Ectodermal cell (in vitro differentiated cells): ENCODE measurements around the gene CCDC116. TPM values are rescaled to one million over a fixed set of nuclear protein-coding genes. Genes with fewer than 3 reads are reported as not detected.

Experiments
- H3K27ac ChIP-seq: 2 replicates; pipeline ENCODE4 v1.7.0; 2013; ENCODE audit warnings: mild to moderate bottlenecking, low read depth, low read length; ENCODE audit not compliant: insufficient read depth, poor library complexity, severe bottlenecking
- H3K27me3 ChIP-seq: 2 replicates; pipeline ENCODE4 v1.7.0; 2013; ENCODE audit warnings: mild to moderate bottlenecking, low read length; ENCODE audit not compliant: insufficient read depth, control insufficient read depth, poor library complexity, severe bottlenecking
- H3K36me3 ChIP-seq: one replicate; pipeline ENCODE4 v1.7.0; 2013; ENCODE audit warnings: low read length; ENCODE audit not compliant: control insufficient read depth, insufficient read depth
- H3K4me1 ChIP-seq: one replicate; pipeline ENCODE4 v1.7.0; 2013; ENCODE audit warnings: low read length; ENCODE audit not compliant: control insufficient read depth, insufficient read depth
- H3K4me3 ChIP-seq: 2 replicates; pipeline ENCODE4 v1.7.0; 2013; ENCODE audit warnings: low read depth, low read length, control low read depth; ENCODE audit not compliant: insufficient read depth
- H3K9me3 ChIP-seq: 2 replicates; pipeline ENCODE4 v1.7.0; 2013; ENCODE audit warnings: mild to moderate bottlenecking, low read length, moderate library complexity; ENCODE audit not compliant: control insufficient read depth
- WGBS, 2 experiments: methylation state at CpG; one replicate each; pipeline ENCODE4 v1.1.7; 2013; ENCODE audit warnings: missing lambda C conversion rate in 2 of 2; 5-methylcytosine and 5-hydroxymethylcytosine counted together
- polyA plus RNA-seq, 4 experiments: library from polyadenylated mRNA; stranded (reverse); fragments of 50-300 nt; gene quantifications; one replicate each; pipeline ENCODE4 v1.2.3, GENCODE V29; 2013

Gene CCDC116
- 0.31 TPM for polyA plus RNA-seq (2013, experiment 1 of 4)
- 0.41 TPM for polyA plus RNA-seq (2013, experiment 2 of 4)
- 0.27 TPM for polyA plus RNA-seq (2013, experiment 3 of 4)
- 0.24 TPM for polyA plus RNA-seq (2013, experiment 4 of 4)

GRCh38 chr22:21632237-21632895 lies at the start of gene CCDC116:
CCDC116 (plus strand) TSS chr22:21632760; CDS start chr22:21633182, 422 bp downstream.
- 89 to 90% methylated on average over 27 of the region's 27 CpGs for WGBS, 2 experiments
- Histone ChIP-seq H3K4me1 (peaks cover 3% of the 10 kb centered on the region), H3K4me3 (no peak within 1 kb of the TSS), H3K36me3 (peaks cover 4% of the 10 kb centered on the region), H3K27ac (no peak within 1 kb of the TSS), H3K27me3 (no peaks in the 10 kb centered on the region), H3K9me3 (no peaks in the 10 kb centered on the region)

DNA sequence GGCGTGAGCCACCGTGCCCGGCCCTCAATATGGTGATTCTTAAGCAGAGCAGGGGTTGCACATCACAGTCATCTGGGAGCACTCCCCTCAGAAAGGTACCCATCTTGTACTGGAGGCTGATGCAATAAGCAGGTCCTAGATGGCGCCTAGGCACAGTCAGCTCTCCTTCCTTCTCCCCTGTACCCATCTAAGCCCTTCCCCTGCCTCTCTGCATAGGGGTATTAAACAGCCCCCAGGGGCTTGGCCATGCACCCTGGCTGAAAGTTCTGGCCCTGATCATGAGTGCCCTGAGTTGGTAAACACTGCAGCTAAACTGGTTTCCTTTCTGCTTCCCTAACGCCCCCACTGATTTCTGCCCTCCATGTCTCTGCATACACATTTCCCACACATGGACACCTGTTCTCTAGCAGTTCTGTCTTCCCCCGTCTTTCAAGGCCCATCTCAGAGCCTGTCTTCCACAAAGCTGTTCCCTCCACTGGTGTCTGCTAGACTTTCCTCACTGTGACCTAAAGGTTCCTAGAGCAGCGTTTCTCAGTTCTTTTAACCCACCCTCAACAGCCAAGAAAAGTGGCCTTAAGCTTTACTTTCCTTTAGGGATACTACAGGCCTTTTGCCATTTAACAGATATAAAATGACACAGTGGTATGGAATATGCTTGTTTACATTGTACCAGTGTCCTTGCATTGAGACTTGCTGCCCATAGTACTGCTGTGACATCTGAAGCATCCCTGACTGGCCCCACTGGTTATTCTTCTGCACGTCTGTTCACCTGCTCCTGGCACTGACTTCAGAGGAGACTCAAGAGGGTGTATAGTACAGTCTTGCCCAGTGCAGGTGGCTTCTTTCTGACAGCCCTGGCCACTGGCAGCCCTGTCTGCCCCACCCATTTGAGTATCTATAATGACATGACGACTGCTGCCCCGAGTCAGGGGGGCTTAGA lies 49.5 kb upstream of the CCDC116 start:
- Histone ChIP-seq H3K36me3 (no peaks in the 10 kb centered on the region), H3K27ac (no peak overlapping the region), H3K9me3 (no peaks in the 10 kb centered on the region), H3K27me3 (no peaks in the 10 kb centered on the region), H3K4me3 (no peak overlapping the region), H3K4me1 (no peaks in the 10 kb centered on the region)
- WGBS, 2 experiments, result 93 to 94% methylated on average over 10 of the region's 10 CpGs

DNA sequence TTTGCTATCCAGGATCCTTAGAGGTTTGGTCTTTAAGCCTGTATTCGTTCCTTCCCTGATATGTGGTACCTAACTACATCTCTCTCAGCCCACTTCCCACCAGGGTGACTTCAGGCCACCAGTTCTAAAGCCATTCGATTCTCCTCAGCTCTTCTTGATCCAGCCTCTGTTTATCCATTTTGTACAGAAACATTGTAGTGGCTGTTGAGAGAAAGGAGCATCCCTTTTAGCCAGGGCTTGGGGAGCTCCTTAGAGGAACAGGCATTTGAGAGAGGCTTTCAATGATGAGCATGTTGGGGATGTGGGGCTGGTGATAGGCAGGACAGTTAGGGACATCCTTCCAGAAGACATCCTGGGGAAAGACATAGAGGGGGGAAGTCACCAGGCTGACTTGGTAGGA lies 47.2 kb upstream of the CCDC116 start:
- no peak overlapping the region for H3K4me3 ChIP-seq
- H3K4me1 ChIP-seq, result no peaks in the 10 kb centered on the region
- no peaks in the 10 kb centered on the region for H3K36me3 ChIP-seq
- WGBS, 2 experiments, result 95 to 100% methylated on average over 2 of the region's 2 CpGs
- H3K27ac ChIP-seq, result no peak overlapping the region
- H3K9me3 ChIP-seq, result no peaks in the 10 kb centered on the region
- no peaks in the 10 kb centered on the region for H3K27me3 ChIP-seq

DNA sequence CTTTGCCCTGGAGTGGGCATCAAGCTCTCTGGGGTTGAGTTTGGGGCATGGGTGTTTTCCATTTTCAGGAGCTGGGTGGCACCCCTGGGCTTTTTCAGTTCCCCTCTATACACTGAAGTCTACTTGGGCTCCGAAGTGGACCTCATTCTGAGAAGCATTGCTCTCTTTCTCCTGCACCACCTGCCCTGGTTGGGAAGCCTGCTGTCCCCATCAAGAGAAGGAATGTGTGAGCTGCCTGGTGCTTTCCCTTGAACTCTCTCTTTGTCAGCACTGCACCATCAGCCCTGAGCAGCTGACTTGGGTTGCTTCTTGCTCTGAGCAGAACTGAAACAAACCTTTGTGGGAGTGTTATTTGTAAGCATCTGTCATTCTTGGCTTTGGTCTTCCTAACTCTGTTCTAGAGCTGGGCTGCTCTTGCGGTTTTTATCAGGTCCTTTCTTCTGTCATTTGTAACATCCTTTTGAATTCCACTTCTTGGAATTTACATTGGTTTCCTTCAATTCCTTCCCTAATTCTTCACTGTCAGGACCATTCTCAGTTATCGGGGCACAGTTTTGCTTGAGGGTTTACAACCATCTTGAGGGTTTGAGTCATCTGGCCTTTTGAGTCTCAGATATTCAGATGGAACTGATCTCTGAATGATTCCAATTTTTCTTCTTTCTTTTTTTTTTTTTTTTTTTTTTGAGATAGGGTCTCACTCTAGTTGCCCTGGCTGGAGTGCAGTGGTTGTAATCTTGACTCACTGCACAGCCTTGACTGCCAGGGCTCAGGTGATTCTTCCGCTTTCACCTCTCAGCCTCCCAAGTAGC lies 44.6 kb upstream of the CCDC116 start:
- no peaks in the 10 kb centered on the region for H3K27me3 ChIP-seq
- no peaks in the 10 kb centered on the region for H3K9me3 ChIP-seq
- no peak overlapping the region for H3K27ac ChIP-seq
- H3K36me3 ChIP-seq, result peaks cover under 1% of the 10 kb centered on the region
- H3K4me3 ChIP-seq, result no peak overlapping the region
- H3K4me1 ChIP-seq, result no peaks in the 10 kb centered on the region
- whole genome bisulfite sequencing, 2 experiments, result 93 to 94% methylated on average over 4 of the region's 4 CpGs

- Histone ChIP-seq H3K9me3 (no peaks in the 10 kb centered on the region), H3K4me1 (no peaks in the 10 kb centered on the region), H3K36me3 (peaks cover 9% of the 10 kb centered on the region), H3K27ac (no peak overlapping the region), H3K27me3 (no peaks in the 10 kb centered on the region), H3K4me3 (no peak overlapping the region)
- WGBS, 2 experiments, result 91 to 97% methylated on average over 8 of the region's 8 CpGs
These were observed 43.2 kb upstream of the CCDC116 start for GRCh38 chr22:21589396-21589795.

DNA sequence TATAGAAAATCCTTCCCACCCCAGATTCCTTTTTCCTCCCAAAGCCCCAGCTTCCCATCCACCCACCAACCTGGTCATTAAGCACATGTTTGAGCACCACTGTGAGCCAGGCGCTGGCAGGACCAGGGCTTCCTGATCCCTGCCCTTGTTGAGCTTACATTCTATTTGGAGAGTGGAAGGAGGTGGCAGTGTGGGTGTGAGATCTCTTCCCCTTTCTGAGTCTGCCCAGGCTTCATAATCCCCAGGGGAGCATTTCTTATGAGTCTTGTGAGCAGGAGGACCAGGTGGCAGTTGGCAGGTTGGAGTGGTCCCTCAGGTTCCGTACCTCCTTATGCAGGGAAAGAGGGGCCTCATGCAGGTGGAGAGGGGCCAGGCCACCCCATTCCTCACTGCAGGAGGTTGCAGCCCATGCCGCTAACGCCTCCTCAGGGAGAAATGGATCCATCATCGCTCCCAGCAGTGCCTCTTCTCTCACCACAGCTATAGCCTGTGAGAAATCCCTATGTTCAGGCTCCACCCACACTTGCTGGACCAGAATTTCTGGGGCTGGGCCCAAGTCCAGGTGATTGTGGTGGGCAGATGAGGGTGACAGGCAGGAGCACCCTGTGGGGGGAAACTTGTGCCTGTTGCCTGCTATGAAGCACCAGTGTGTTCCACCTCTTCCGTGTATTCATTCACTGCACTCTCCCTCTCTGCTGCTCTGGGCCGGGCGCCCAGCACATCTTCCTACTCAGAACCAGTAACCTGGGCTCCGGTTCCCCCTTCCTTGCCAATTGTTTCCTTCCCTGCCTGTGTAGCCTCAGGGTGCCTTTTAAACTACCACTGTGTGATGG lies 41.5 kb upstream of the CCDC116 start:
- H3K36me3 ChIP-seq, result peaks cover 18% of the 10 kb centered on the region
- H3K27me3 ChIP-seq, result no peaks in the 10 kb centered on the region
- H3K4me1 ChIP-seq, result no peaks in the 10 kb centered on the region
- no peak overlapping the region for H3K4me3 ChIP-seq
- WGBS, 2 experiments, result 93 to 94% methylated on average over 9 of the region's 9 CpGs
- H3K9me3 ChIP-seq, result no peaks in the 10 kb centered on the region
- H3K27ac ChIP-seq, result no peak overlapping the region

DNA sequence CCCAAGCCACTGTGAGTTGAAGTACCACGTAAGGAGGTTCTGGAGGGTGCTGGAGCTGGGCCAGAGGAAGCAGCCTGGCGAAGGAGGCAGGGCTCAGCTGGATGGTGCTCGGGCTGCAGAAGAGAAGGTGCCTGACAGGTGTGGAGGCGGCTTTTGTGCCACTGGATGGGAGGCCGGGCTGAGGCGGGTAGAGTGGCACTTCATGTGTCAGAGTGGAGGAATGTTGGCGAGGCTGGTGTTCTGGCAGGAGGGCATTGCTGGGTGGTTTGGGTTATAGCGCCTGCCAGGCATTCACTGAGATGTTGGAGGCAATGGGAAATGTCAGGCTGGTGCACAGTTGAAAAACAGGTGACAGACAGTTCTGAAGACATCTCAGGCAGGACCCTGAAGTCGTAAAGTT lies 40.9 kb upstream of the CCDC116 start:
- Histone ChIP-seq H3K9me3 (no peaks in the 10 kb centered on the region), H3K4me1 (no peaks in the 10 kb centered on the region), H3K27me3 (no peaks in the 10 kb centered on the region), H3K27ac (no peak overlapping the region), H3K36me3 (peaks cover 21% of the 10 kb centered on the region), H3K4me3 (no peak overlapping the region)
- WGBS, 2 experiments, result 96% methylated on average over 9 of the region's 9 CpGs

- Histone ChIP-seq H3K4me3 (no peak overlapping the region), H3K27ac (no peak overlapping the region), H3K4me1 (no peaks in the 10 kb centered on the region), H3K9me3 (no peaks in the 10 kb centered on the region), H3K36me3 (peaks cover 24% of the 10 kb centered on the region), H3K27me3 (no peaks in the 10 kb centered on the region)
- WGBS, 2 experiments, result 95 to 96% methylated on average over 3 of the region's 3 CpGs
These were observed 40.1 kb upstream of the CCDC116 start for GRCh38 chr22:21592422-21592821.

DNA sequence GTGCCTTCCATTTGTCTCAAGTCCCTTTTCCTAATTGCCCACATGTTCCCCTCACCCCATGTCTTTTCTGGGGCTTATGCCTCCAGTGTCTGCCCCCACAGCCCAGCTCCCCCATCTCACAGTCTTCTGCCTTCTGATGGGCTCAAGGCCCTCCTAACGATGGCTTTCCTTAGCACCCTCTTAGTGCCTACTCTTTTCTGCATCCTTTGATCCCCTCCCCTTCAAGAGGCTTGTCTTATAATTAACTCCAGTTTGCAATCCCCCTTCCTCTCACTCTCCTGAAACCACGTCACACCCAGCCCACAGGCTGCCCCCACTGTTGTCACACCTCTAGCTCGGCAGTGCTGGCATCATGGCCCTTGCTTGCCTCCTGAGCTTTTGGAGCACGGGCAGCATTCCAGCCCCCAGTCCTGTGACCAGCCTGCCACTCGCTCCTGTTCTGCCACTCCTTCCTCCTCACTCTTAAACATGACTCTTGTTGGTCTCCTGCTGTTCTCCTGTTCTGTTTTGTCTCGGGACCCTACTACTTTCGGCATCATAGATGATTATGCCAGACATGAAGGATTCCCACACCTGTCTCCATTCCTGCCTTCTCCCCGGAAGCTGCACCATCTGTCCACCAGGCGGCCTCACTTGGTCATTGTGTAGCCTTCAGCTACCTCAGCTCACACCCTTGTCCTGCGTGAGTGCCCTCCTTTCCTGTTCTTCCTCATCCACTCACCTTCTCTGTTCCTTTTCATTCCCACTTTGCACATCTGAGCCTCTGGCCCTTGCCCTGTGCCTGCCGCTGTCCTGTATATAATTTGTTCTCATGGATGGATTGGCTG lies 38.9 kb upstream of the CCDC116 start:
- no peaks in the 10 kb centered on the region for H3K9me3 ChIP-seq
- H3K4me1 ChIP-seq, result no peaks in the 10 kb centered on the region
- peaks cover 24% of the 10 kb centered on the region for H3K36me3 ChIP-seq
- H3K27me3 ChIP-seq, result no peaks in the 10 kb centered on the region
- 87 to 90% methylated on average over 11 of the region's 11 CpGs for WGBS, 2 experiments
- no peak overlapping the region for H3K4me3 ChIP-seq
- no peak overlapping the region for H3K27ac ChIP-seq
